Measurements from ENCODE around the gene ADTRP.

ADTRP gene

DNA sequence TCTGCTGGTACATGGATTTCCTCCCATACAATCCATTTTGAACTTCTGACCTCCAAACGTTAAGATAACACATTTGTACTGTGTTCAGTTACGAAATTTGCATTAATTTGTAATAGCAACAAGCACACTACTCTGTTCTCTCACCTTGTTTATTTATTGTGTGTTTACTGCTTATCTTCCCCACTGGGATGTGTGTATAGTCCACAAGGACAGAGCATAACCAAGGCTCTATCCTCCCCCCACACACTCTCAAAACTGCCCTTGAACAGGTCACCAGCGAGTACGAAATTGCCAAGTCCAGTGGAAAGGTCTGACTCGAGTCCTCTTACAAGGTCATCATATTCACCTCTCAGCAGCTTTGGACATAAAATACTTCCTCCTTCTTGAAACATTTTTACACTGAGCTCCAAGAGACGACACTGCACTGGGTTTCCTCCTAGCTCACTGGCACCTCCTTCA, 18.6 kb downstream of the ADTRP start:
- no peak for DNase-seq (ENCODE audit: extremely low read depth in 1 of 2, low read depth in 1 of 2)

DNA sequence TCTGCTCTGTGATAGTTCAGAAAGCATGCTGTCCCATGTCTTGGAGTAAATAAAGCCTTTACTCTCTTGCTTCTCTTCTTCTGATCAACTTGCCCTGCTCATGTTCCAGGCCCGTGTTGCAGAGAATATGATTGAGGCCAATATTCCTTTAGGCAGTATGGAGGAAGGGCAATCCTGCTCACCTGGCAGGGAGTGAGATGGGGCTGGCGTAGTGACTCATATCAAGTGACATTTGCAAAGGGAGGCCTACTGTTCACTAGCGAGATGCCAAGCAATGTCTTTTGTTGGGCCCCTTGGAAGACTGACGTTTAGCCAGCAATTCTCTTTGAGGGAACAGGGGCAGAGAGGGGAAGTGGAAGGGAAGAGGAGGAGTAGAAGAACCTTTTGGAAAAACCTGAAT, 19.7 kb downstream of the ADTRP start:
- DNase-seq (ENCODE audit: extremely low read depth in 1 of 2, low read depth in 1 of 2) = no peak

DNA sequence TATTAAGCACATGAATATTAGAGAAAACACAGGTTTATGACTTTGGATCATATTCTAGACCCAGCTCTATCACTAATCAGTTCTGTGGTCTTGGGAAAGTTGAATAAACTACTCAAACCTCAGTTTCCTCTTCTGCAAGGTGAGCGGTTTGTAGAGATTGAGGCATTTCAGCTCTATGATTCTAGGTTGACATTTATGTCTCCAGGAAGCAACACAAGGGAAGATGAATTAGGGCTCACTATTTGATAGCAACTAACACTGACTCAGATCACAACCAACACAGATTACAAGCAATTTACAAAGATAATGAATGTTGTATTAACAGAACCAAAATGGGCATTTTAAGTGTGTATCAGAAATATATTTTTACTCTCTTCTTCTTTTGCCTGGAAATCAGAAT, 21.9 kb downstream of the ADTRP start:
- no peak for DNase-seq (ENCODE audit: extremely low read depth in 1 of 2, low read depth in 1 of 2)

DNA sequence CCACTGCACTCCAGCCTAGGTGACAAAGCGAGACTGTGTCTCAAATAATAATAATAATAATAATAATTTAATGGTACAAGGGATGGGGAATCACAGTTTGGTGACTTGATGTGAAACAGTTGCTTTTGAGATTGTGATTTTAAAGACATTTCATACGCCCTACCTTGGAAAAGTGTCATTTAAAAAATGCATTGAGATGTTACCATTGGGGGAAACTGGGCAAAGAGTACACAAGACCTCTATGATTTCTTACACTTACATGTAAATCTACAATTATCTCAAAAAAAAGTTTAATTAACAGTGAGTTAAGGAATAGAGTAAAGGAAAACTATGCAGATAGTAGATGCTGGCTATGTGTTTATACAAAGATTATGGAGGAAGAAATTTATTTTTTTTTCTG, 22.3 kb downstream of the ADTRP start:
- DNase-seq (ENCODE audit: extremely low read depth in 1 of 2, low read depth in 1 of 2) = no peak

DNA sequence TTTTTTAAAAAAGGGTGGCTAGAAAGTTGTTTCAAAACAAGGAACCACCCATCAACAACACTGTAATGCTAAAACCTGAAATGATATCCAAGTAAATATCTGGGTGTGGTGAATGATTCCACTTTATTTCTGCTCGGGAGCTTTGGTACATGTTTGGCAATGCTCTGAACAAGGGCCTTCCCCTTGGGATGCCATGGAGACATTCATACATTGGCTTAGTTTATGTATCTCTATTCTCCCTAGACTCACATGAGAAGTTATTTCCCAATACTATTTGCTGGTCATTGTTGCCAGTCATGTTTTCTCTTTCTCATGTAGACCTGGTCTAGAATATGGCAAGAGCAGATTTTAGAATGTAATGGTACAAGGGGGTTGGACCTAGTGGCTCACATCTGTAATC, 22.9 kb downstream of the ADTRP start:
- no peak for DNase-seq (ENCODE audit: extremely low read depth in 1 of 2, low read depth in 1 of 2)

DNA sequence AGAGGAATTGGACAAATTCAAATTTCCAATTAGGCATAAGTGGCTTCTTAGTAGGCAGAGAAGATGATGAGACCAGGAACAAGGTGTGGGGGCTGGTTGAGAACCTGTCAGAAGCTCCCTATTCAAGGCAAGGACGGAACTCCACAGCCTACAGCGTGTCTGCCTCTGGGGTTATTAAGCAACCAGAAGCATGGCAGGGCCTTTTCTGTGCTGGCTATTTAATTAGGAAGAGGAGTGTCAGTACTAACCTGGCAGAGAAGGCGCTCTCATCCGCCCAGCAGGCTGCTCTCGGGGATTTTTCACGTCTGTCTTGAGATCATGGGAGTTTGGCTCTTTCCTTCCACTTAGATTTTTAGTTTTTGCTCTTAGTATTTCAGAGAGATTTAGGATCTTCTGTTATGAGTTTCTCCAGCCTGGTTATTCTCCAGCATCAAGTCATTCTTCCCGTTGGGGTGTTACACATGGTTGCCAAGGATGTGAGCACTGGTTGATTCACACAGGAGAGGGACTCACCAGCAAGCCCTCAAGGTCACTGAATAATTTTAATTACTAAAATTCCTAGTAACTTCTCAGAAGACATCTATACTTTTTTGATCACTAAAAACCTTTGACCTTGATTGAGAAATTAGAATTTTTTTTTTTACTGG, 23.9 kb downstream of the ADTRP start:
- DNase-seq (ENCODE audit: extremely low read depth in 1 of 2, low read depth in 1 of 2) = no peak

DNA sequence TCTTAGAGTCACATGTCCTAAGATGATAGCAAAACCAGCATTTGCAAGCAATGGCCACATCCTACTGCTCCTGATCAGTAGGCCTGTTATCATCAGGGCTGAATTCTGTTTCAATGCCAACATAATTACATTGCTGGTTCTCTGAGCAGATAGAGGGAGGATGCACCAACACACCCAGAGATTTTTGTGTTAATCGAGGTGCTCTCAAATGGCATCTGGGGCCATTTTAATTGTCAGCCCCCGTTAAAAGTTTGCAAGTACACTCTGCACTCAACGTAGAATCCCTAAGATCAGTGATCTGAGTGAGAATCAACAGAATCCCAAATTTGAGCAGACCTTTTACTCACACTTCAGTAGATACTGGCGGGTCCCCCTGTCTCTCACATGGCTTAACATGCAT, 24.8 kb downstream of the ADTRP start:
- no peak for DNase-seq (ENCODE audit: extremely low read depth in 1 of 2, low read depth in 1 of 2)

DNA sequence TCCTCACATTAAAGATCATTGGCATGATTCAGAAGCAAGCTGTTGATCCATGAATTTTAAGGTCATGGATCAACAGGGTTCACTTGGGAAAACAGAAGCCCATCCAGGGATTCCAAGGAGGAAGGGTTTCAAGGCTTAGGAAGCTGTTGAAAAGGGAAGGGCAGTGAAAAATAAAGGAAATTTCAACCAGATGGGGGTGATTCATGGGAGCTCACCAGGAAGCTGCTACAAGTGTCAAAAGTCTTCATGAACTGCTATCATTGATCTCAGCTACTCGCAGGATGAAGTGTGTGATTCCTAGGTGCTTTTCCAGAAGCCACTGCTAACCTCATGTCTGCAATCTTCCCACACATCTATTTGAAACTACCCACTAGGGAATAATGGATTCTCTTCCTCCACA, 26.2 kb downstream of the ADTRP start:
- DNase-seq (ENCODE audit: extremely low read depth in 1 of 2, low read depth in 1 of 2) = no peak

DNA sequence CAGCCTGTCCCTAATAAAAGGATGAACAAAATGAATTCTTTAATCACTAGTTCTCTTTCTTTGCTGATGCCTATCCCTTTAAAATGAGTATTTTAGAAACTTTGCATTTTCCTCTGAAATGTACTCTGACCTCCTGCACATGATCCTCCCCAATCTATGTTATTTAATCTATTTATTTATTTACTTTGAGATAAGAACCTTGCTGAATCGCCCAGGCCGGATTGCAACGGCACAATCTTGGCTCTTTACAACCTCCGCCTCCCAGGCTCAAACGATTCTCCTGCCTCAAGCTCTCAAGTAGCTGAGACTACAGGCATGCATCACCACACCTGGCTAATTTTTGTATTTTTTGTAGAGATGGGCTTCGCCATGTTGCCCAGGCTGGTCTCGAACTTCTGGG, 27.9 kb downstream of the ADTRP start:
- DNase-seq (ENCODE audit: extremely low read depth in 1 of 2, low read depth in 1 of 2) = no peak

DNA sequence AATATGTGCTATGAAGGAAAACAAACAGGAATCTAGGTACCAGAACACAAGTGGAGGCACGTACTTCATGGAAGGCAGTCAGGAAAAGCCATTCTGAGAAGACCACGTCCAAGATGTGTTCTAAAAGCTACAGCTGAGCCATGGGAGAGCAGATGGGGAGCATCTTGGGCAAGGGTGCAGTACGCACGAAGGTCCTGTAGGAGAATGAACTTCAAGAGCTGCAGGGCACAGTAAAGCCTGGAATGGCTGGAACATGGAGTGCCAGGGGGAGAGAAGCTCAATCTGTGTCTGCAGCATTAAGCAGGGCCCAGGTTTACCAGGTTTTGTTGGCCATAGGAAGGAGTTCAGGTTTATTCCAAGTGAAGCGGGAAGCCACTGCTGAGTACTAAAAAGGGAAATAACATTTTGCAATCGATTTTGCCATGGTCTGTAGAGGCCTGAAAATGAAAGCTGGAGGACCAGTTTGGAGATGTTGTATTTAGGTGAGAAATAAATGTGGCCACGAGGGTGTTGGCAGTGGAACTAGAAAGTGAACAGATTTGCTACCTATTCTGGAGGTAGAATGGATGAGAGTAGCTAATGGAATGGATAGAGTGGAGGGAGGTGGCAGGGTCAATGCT, 29.9 kb downstream of the ADTRP start:
- DNase-seq (ENCODE audit: extremely low read depth in 1 of 2, low read depth in 1 of 2) = no peak

DNA sequence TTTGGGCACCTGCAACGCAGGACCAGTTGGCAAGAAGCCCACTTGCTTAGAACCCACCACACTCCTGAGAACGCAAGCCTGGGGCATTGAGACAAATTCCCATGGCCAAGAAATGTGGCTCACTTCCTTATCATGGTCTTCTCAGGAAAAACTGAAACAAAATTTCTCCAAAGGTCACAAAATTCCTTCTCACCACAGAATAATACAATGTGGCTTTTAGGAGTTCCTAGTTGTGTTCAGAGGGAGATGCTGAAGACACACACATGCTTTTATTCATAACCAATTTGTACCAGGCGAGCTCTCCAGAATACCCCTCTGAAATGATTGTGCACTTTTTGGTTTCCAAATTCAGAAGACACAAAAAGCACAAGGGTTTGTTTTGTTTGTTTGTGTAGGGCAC, 31.6 kb downstream of the ADTRP start:
- no peak for DNase-seq (ENCODE audit: extremely low read depth in 1 of 2, low read depth in 1 of 2)

DNA sequence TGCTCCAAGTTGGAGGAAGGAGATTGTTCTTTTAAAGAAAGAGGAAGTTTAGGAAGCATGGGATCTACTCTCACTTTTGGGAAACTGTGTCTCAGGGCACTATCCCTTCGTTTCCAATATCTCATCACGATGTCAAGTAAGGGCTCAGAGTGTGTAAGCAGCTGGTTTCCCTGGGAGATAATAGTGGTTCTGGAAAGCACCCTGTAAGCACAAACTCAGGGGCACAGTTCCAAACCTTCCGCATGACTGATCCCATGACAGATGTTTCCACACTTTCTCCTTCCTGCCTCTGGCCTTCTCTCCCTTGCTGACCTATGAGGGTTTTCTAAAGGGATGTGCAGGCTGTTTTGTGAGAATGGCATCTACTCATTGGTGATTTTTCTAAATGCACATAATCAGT, 33.9 kb downstream of the ADTRP start:
- no peak for DNase-seq (ENCODE audit: extremely low read depth in 1 of 2, low read depth in 1 of 2)

DNA sequence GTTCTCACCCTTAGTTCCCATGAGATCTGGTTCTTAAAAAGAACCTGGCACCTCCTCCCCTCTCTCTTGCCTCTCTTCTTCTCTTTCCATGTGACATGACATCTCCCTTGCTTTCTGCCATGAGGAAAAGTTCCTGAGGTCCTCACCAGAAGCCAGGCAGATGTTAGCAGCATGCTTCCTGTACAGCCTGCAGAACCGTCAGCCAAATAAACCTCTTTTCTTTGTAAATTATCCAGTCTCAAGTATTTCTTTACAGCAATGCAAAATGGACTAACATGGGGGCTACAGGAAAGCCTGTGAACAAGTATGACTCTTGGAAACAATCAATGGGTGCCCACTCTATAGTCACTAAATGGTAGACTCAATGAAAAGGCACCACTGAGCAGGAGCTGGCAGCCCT, 34.5 kb downstream of the ADTRP start:
- no peak for DNase-seq (ENCODE audit: extremely low read depth in 1 of 2, low read depth in 1 of 2)

DNA sequence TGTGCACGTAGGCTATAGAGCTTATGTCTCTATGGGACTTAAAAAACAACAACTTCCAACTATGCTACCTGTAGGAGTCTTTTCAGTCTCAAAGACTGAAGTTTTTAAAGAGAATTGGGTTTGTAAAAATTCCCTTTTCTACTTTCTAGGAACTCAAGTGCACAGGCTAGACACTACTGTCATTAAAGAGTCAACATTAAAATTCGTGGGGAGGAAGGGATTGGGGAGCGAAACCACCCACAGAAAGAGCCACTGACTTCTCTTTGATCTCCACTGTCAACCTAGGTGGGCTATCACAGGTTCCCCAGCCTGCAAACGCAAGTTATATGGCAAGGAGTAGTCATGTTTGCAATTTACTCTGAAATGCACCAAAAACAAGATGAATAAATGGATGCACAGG, 37.7 kb downstream of the ADTRP start:
- no peak for DNase-seq (ENCODE audit: extremely low read depth in 1 of 2, low read depth in 1 of 2)

DNA sequence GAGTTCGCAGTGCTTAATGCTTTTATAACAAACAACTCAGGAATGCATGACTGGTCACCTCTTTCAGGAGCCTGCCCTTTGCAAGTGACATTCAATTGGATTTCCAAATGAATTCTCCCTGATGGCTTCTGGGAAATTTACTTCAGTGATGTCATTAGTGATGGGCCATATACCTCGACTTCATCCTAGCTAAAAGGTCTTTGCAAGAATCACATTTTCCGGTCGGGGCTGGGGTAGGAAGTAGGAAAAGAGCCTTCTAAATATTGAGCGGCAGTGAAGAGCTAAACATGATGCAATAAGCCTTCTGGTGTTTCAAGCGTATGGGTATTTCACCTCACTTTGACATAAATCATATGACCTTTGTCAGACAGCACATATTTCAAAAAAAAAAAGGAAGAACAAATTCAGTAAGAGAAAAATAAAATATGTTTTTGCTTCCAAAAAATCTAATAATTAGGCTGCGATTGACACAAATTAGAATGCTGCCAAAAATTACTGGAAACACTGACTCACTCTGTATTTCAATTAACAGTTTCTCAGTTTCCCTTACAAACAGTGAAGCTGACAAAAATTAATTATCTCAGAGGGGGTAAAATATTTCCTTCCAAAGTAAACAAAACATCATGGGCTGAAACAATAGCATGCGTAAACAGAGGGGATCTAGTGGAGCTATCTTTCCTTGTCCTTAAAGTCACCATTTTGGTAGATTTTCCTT, 39.8 kb downstream of the ADTRP start:
- no peak for DNase-seq (ENCODE audit: extremely low read depth in 1 of 2, low read depth in 1 of 2)

DNA sequence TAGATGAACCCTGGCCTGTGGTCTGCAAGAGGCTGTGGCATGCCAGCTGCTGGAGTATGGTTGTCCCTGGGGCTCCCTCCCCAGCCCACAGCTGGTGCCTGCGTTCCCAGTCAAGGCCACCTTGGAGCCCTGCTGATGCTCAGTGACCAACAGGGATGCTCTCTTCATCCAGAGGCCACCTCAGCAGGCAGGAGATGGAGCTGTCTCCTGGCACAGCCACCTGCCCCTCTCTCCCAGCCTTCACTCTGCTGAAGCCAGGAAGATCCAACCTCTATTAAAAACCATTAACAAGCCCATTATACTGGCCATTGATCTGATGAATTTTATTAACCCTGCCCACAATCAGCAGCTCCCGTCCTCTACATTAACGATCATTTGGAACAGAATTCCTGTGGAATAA, 40.4 kb downstream of the ADTRP start:
- no peak for DNase-seq (ENCODE audit: extremely low read depth in 1 of 2, low read depth in 1 of 2)

DNA sequence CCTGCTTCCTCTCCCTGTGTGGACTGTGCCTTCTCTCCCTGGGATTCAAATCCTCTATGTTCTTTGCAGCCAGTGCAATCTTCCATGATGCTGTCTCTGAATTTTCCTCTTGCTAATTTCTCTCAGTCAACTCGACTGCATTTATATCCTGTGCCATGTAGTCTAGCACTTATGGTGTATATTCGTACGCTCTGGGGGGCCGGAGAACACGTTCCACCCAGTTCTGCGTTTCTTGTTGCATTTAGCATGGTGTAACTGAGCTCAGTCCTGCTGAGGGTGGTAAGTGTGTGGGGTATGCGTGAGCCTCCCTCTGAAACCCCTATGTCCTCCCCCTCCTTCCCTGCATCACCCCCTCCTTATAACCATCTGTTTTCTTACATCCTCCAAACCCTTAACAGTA, 42.0 kb downstream of the ADTRP start:
- DNase-seq (ENCODE audit: extremely low read depth in 1 of 2, low read depth in 1 of 2) = no peak

DNA sequence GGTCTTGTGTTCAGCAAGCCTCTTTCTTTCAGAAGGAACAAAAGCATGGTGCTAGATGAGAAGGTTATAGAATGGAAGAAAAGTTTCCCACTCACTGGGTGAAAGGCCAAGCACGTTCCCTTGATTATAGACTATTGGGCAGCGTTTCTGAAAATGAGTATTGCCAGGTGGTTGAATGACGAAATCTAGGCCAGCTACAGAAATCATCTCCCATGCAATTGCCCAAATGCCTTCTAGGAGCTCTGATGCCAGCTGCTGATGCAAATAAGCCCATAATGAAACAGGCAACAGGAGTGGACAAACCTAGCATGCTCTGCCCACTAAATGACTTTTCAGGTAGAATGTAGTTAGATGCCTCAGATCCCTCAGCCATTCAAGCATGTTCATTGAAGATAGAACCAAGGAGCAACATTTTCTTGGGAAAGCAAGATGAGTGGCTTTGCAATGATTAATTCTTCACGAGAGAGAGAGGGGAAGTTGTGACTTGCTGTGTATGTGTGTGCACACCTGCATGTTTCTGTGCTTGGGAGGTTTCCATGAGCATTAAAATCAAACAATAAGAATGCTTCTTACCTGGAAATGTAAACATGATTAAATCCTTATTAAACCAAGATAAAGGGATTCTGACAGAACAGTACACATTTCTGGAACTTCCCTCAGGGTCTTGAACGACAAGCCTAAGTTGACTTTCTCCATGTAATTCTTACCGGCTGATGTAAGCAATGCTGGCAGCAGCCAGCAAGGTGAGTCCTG, 43.6 kb downstream of the ADTRP start:
- no peak for DNase-seq (ENCODE audit: extremely low read depth in 1 of 2, low read depth in 1 of 2)

DNA sequence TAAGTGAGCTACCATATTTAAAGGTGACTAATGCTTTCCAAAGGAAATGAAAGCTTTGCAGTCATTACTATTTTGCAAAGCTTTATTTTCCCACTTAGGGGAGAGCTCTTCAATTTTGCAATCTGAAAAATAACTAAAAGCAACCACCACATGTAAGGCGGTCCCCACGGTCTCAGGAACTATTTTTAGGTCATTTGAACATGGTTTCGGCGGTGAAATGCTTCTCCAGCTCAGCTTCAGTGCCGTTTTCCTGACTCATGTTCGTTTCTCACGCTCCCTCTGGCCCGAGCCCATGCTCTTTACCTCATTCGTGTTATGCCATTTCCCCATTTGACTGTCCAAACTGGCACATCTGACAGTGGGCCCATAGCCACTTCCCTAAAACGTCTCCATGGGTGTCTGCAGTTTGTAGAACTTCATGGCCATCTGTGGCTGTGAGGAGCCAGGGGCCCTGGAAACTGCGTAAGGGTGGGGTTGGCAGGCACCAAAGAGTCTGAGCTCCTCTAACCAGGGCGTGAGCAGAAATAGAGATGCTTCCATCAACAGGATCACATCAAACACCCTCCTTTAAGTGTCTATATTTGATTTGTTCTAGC, 46.5 kb downstream of the ADTRP start:
- peak in 1 of 2 donors; percentile 76 for DNase-seq (ENCODE audit: extremely low read depth in 1 of 2, low read depth in 1 of 2)

DNA sequence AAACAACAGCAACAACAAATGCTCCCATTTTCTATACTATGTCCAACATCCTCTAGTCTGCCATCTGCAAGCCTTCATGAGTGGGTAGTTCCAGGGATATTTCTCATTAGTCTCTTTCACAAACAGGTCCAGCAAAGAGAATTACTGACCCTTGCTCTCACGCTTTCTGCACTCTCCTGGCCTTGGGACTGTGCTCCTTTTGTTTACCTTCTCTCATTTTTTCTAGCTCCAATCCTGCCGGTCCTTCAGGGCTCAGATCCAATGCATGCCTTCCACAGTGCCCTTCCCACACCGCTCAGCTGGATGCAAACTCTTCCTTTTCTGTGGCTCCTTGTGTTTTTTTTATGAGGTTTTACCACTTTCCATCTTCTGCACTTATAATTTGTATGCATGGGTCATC, 47.2 kb downstream of the ADTRP start:
- DNase-seq (ENCODE audit: extremely low read depth in 1 of 2, low read depth in 1 of 2) = no peak

DNA sequence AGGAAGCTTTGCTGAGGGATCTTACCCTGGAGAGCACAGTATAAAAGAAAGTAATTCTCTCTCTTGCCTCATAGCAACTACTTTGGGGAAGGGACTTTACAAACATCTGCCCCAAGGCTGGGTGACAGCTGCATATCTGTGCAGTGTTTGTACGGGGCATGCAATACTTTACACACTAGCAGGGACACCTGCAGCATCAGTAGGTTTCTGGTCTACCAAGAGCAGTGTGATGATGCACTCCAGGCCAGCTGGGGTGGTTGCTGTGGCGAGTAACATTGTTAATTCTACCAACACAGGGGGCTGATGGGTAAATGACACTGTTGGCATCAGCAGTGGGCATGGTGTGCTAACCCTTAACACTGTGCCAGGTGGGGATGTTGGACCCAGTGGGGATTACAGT, 48.0 kb downstream of the ADTRP start:
- DNase-seq (ENCODE audit: extremely low read depth in 1 of 2, low read depth in 1 of 2) = peak in 1 of 2 donors; percentile 27

Data from stimulated activated CD8-positive, alpha-beta memory T cell treated with anti-CD3 and anti-CD28 coated beads, Interleukin-7, amount 100 ng/mL, for 48 hours (primary cell).